RWPE1 (cell line): ENCODE results near the gene ARHGAP36.

Source experiments
- CTCF ChIA-PET: fragments of 350-600 bp; sonication (Branson Sonifier 250); formaldehyde crosslinking; extraction: SDS; loops from one replicate; lab custom pipeline; 2021; lab: Yijun Ruan, JAX
- POLR2A ChIA-PET: fragments of 400-600 bp; formaldehyde crosslinking; extraction: SDS; loops from one replicate; lab custom pipeline; 2020; ENCODE audit warnings: antibody characterized with exemption; ENCODE audit not compliant: low non-redundant PET; lab: Yijun Ruan, JAX
- DNase-seq: peaks from one replicate; pipeline ENCODE4 v3.0.0; 2012; ENCODE audit warnings: low spot score
- H3K27ac ChIP-seq: fragments of 450-650 bp; 2 replicates; pipeline ENCODE4 v1.5.1; 2017
- TF ChIP-seq, protein P1 (sequence below): fragments of 450-650 bp; conservative IDR thresholded peaks from 2 replicates; pipeline ENCODE4 v1.5.1; 2017; ENCODE audit warnings: low read depth, mild to moderate bottlenecking

The ARHGAP36 gene

DNA sequence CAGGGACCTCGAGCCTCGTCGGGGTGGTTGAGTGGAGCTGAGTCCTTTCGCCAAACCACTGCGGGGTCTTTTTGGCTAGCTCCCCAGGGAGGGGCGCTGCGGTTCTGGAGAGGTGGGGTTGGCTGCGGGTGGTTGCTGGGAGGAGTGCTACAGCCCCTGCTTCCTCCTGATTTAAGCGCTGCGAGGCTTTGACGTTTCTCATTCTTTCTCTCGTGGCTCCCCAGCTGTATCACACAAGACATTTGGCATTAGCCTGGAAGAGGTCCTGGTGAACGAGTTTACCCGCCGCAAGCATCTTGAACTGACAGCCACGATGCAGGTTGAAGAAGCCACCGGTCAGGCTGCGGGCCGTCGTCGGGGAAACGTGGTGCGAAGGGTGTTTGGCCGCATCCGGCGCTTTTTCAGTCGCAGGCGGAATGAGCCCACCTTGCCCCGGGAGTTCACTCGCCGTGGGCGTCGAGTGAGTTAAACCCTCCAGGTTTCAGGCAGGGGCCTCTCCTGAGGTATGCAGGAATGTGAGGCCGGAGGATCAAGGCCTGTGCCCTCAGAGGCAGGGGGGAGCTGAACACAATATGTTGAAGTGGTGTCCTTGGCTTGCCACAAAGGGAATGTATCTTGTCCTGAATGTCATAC, 25.5 kb downstream of the ARHGAP36 start:
- H3K27ac ChIP-seq: no peak overlapping the region
- CTCF ChIA-PET: no interaction called here
- POLR2A ChIA-PET: no interaction called here
- DNase-seq: no peak
- TF ChIP-seq, protein P1, sequence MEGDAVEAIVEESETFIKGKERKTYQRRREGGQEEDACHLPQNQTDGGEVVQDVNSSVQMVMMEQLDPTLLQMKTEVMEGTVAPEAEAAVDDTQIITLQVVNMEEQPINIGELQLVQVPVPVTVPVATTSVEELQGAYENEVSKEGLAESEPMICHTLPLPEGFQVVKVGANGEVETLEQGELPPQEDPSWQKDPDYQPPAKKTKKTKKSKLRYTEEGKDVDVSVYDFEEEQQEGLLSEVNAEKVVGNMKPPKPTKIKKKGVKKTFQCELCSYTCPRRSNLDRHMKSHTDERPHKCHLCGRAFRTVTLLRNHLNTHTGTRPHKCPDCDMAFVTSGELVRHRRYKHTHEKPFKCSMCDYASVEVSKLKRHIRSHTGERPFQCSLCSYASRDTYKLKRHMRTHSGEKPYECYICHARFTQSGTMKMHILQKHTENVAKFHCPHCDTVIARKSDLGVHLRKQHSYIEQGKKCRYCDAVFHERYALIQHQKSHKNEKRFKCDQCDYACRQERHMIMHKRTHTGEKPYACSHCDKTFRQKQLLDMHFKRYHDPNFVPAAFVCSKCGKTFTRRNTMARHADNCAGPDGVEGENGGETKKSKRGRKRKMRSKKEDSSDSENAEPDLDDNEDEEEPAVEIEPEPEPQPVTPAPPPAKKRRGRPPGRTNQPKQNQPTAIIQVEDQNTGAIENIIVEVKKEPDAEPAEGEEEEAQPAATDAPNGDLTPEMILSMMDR: no peak

DNA sequence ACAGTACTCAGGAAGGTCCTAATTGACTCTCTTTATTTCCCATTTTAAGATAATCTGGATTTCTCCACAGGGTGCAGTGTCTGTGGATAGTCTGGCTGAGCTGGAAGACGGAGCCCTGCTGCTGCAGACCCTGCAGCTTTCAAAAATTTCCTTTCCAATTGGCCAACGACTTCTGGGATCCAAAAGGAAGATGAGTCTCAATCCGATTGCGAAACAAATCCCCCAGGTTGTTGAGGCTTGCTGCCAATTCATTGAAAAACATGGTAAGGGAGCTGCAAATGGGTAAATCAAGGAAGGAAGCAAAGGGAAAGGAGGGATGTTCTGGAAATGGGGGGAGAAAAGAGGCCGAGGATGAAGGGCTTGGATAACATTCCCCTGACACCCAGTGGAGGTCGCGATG, 26.0 kb downstream of the ARHGAP36 start:
- POLR2A ChIA-PET: no interaction called here
- TF ChIP-seq, protein P1: no peak
- CTCF ChIA-PET: no interaction called here
- H3K27ac ChIP-seq: no peak overlapping the region
- no peak for DNase-seq

DNA sequence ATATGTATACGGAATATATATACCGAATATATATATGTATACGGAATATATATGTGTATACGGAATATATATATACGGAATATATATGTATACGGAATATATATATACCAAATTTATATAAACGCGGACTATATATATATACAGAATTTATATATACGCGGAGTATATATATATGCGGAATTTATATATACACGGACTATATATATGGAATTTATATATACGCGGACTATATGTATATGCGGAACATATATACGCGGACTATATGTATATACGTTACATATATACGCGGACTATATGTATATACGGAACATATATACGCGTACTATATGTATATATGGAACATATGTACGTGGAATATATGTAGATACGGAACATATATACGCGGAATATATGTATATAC, 78.6 kb downstream of the ARHGAP36 start:
- TF ChIP-seq, protein P1: no peak
- no peak for DNase-seq
- no peak overlapping the region for H3K27ac ChIP-seq
- ChIA-PET POLR2A (no interaction called here), CTCF (no interaction called here)

DNA sequence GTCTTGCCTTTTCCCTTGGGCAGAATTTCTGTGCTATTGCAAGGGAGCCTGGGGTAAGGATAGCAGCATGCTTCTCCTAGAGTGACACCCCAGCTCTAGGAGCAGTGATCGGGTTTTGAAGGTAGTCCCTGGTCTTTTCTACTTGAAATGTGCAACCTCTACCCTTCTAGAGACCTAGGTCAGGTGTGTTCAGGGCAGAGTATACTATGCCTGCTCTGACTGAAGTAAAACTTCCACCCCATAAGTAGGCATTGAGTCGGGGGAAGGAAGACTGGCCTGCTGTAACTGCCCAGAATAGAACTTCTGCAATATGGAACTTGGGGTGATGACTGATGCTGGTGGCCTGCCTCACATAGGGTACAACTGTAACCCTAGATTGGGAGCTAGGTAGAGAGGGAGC, 80.9 kb downstream of the ARHGAP36 start:
- ChIA-PET CTCF (no interaction called here), POLR2A (no interaction called here)
- TF ChIP-seq, protein P1: no peak
- no peak for DNase-seq
- no peak overlapping the region for H3K27ac ChIP-seq
